HFFc6 (cell line): ENCODE data around the gene ULK4. TPM values are rescaled to one million over a fixed set of nuclear protein-coding genes. Genes with fewer than 3 reads are reported as not detected.

Experiments used
- DNase-seq: peaks from one replicate; pipeline ENCODE4 v3.0.0-alpha.2; 2018
- H3K27ac Mint-ChIP-seq: 2 replicates; pipeline ENCODE4 v1.8.0; 2020; ENCODE audit warnings: mild to moderate bottlenecking, mixed read lengths
- H3K27me3 Mint-ChIP-seq: 2 replicates; pipeline ENCODE4 v1.8.0; 2021; ENCODE audit warnings: mild to moderate bottlenecking, moderate library complexity, mixed read lengths; ENCODE audit not compliant: insufficient read depth
- H3K36me3 Mint-ChIP-seq: 2 replicates; pipeline ENCODE4 v1.8.0; 2021; ENCODE audit warnings: low read depth, mixed read lengths
- H3K4me1 Mint-ChIP-seq: 2 replicates; pipeline ENCODE4 v1.8.0; 2020; ENCODE audit warnings: low read depth, mixed read lengths
- H3K4me3 Mint-ChIP-seq: 2 replicates; pipeline ENCODE4 v1.8.0; 2020; ENCODE audit warnings: mild to moderate bottlenecking, moderate library complexity, mixed read lengths
- H3K9me3 Mint-ChIP-seq: 2 replicates; pipeline ENCODE4 v1.8.0; 2020; ENCODE audit warnings: mild to moderate bottlenecking, mixed read lengths
- CTCF ChIP-seq: fragments of 200-600 bp; sonication (generic); IDR thresholded peaks from 2 replicates; pipeline ENCODE4 v1.5.0; 2021; ENCODE audit warnings: antibody characterized with exemption, mild to moderate bottlenecking
- total RNA-seq, 6 experiments: library from RNA; stranded (reverse); fragmentation: NEBNext Ultra II Directional; extraction: Animal tissue kit (Norgen Biotek cat#: 25700); gene quantifications; 2 replicates in 1 of 6; 3 replicates in 5 of 6; pipeline ENCODE4 v1.2.3, GENCODE V29; 2021

The ULK4 gene
- total RNA-seq, 6 experiments from 2014 or later, result 6.0 to 8.6 (median 6.7) TPM

GRCh38 chr3:41975416-41976103 is 13.7 kb upstream of the ULK4 start:
- no peak for TF ChIP-seq CTCF
- Mint-ChIP-seq H3K27ac (no peak overlapping the region), H3K4me3 (no peak overlapping the region), H3K36me3 (no peaks in the 10 kb centered on the region), H3K27me3 (peaks cover 2% of the 10 kb centered on the region), H3K4me1 (0 out of 2 replicates have a peak, but pooled peaks cover 6% of the 10 kb centered on the region), H3K9me3 (no peaks in the 10 kb centered on the region)
- DNase-seq, result no peak

- Mint-ChIP-seq H3K4me3 (no peak overlapping the region), H3K9me3 (no peaks in the 10 kb centered on the region), H3K27ac (no peak overlapping the region), H3K4me1 (0 out of 2 replicates have a peak, but pooled peaks cover 6% of the 10 kb centered on the region), H3K27me3 (peaks cover 2% of the 10 kb centered on the region), H3K36me3 (no peaks in the 10 kb centered on the region)
- no peak for DNase-seq
- TF ChIP-seq CTCF, result no peak
Observed at GRCh38 chr3:41974223-41974622, 12.3 kb upstream of the ULK4 start.

- no peak overlapping the region for H3K4me3 Mint-ChIP-seq
Observed at GRCh38 chr3:41972802-41973201, 10.9 kb upstream of the ULK4 start.

GRCh38 chr3:41966206-41966605 is 4.3 kb upstream of the ULK4 start:
- H3K27ac Mint-ChIP-seq, result no peak overlapping the region
- no peaks in the 10 kb centered on the region for H3K9me3 Mint-ChIP-seq

More at GRCh38 chr3:41972802-41973201, 10.9 kb upstream of the ULK4 start:
- DNase-seq, result no peak
- Mint-ChIP-seq H3K9me3 (no peaks in the 10 kb centered on the region), H3K27me3 (peaks cover 2% of the 10 kb centered on the region), H3K4me1 (0 out of 2 replicates have a peak, but pooled peaks cover 6% of the 10 kb centered on the region), H3K27ac (no peak overlapping the region), H3K36me3 (no peaks in the 10 kb centered on the region)
- no peak for TF ChIP-seq CTCF

GRCh38 chr3:41963823-41964222 is 1.9 kb upstream of the ULK4 start:
- H3K4me3 Mint-ChIP-seq, result no peak overlapping the region
- no peak for TF ChIP-seq CTCF

More at GRCh38 chr3:41966206-41966605, 4.3 kb upstream of the ULK4 start:
- Mint-ChIP-seq H3K4me1 (peaks cover 6% of the 10 kb centered on the region), H3K27me3 (peaks cover 5% of the 10 kb centered on the region), H3K36me3 (no peaks in the 10 kb centered on the region), H3K4me3 (peak overlapping the region; percentile 32; the same call in 1 of the 2 replicates)
- no peak for DNase-seq
- TF ChIP-seq CTCF, result no peak

More at GRCh38 chr3:41963823-41964222, 1.9 kb upstream of the ULK4 start:
- H3K36me3 Mint-ChIP-seq, result no peaks in the 10 kb centered on the region
- H3K9me3 Mint-ChIP-seq, result no peaks in the 10 kb centered on the region
- H3K4me1 Mint-ChIP-seq, result peaks cover 15% of the 10 kb centered on the region
- H3K27me3 Mint-ChIP-seq, result peaks cover 5% of the 10 kb centered on the region
- peak overlapping the region; percentile 99 for H3K27ac Mint-ChIP-seq
- no peak for DNase-seq
